SU-DHL-6 (cell line): ENCODE results near the gene EML6.

ENCODE experiments used
- H2AFZ ChIP-seq: fragments of 200-600 bp; sonication (generic); 2 replicates; pipeline ENCODE4 v1.6.1; 2014; ENCODE audit warnings: low read depth, mild to moderate bottlenecking, moderate library complexity, mixed read lengths, antibody characterized with exemption, low read length; ENCODE audit not compliant: severe bottlenecking
- H3F3A ChIP-seq: fragments of 200-600 bp; shearing (Covaris generic); 2 replicates; pipeline ENCODE4 v1.6.0; 2016; ENCODE audit warnings: antibody characterized with exemption, mild to moderate bottlenecking; ENCODE audit not compliant: insufficient read depth
- H3K27ac ChIP-seq: fragments of 200-600 bp; sonication (generic); 2 replicates; pipeline ENCODE4 v1.5.1; 2016; ENCODE audit warnings: low read depth, mild to moderate bottlenecking, low read length, moderate library complexity, mixed read lengths
- H3K27me3 ChIP-seq: fragments of 200-600 bp; sonication (generic), shearing (Covaris generic); 2 replicates; pipeline ENCODE4 v1.6.0; 2014; ENCODE audit warnings: mild to moderate bottlenecking, low read length
- H3K36me3 ChIP-seq: fragments of 200-600 bp; sonication (generic); 2 replicates; pipeline ENCODE4 v1.6.1; 2014; ENCODE audit warnings: mild to moderate bottlenecking, low read length, mixed read lengths
- H3K4me2 ChIP-seq: fragments of 300-600, 200-600 bp; shearing (Covaris generic), sonication (generic); 2 replicates; pipeline ENCODE4 v1.6.0; 2014; ENCODE audit warnings: low read length, low read depth, mild to moderate bottlenecking; ENCODE audit not compliant: poor library complexity, severe bottlenecking
- H3K4me3 ChIP-seq: fragments of 200-600 bp; sonication (generic); 2 replicates; pipeline ENCODE4 v1.5.1; 2014; ENCODE audit warnings: antibody characterized with exemption, low read length, mild to moderate bottlenecking, mixed read lengths; ENCODE audit not compliant: insufficient read depth, poor library complexity, severe bottlenecking
- H3K79me2 ChIP-seq: fragments of 200-600 bp; sonication (generic); 2 replicates; pipeline ENCODE4 v1.6.1; 2014; ENCODE audit warnings: mild to moderate bottlenecking, low read length, moderate library complexity; ENCODE audit not compliant: insufficient read depth
- H3K9ac ChIP-seq: fragments of 200-600 bp; sonication (generic); 2 replicates; pipeline ENCODE4 v1.7.0; 2014; ENCODE audit warnings: mild to moderate bottlenecking, low read length
- H3K9me2 ChIP-seq: fragments of 200-600 bp; sonication (generic); replicated peaks from 2 replicates; pipeline ENCODE4 v1.6.1; 2014; ENCODE audit warnings: low read length; ENCODE audit not compliant: insufficient read depth
- H3K9me3 ChIP-seq: fragments of 200-600 bp; sonication (generic); 2 replicates; pipeline ENCODE4 v1.6.1; 2014; ENCODE audit warnings: low read length, mixed read lengths; ENCODE audit not compliant: insufficient read depth
- H4K20me1 ChIP-seq: fragments of 200-600 bp; sonication (generic); 2 replicates; pipeline ENCODE4 v1.6.1; 2014; ENCODE audit warnings: low read depth, mild to moderate bottlenecking, antibody characterized with exemption, low read length, moderate library complexity, mixed read lengths
- CTCF ChIP-seq: fragments of 200-600 bp; sonication (generic); IDR thresholded peaks from one replicate; pipeline ENCODE4 v1.5.1; 2017; ENCODE audit warnings: antibody characterized with exemption, mild to moderate bottlenecking, low read length, moderate library complexity; ENCODE audit not compliant: insufficient read depth, poor library complexity, severe bottlenecking
- EZH2phosphoT487 ChIP-seq: fragments of 200-600 bp; sonication (generic), shearing (Covaris generic); conservative IDR thresholded peaks from 2 replicates; pipeline ENCODE4 v1.6.1; 2018; ENCODE audit warnings: mild to moderate bottlenecking, antibody characterized with exemption, low read length, moderate library complexity, mixed read lengths

EML6 gene

GRCh38 chr2:54723131-54723995 is at the start of gene EML6:
EML6 (plus strand) TSS chr2:54723662; CDS start chr2:54725062, 1,400 bp downstream.
- Histone ChIP-seq H3K4me2 (peak within 1 kb of the TSS; percentile 84), H3K27ac (peak within 1 kb of the TSS; percentile 57), H3K9ac (peak within 1 kb of the TSS; percentile 73), H3F3A (peaks cover 10% of the 10 kb centered on the region; the same call in 1 of the 2 replicates), H3K4me3 (peak within 1 kb of the TSS; percentile 82), H3K36me3 (no peaks in the 10 kb centered on the region), H4K20me1 (no peaks in the 10 kb centered on the region; the same call in 1 of the 2 replicates), H2AFZ (peak within 1 kb of the TSS; percentile 71), H3K9me2 (no peaks in the 10 kb centered on the region), H3K9me3 (no peaks in the 10 kb centered on the region), H3K79me2 (peaks cover 10% of the 10 kb centered on the region; the same call in 1 of the 2 replicates), H3K27me3 (no peaks in the 10 kb centered on the region)
- TF ChIP-seq CTCF (no peak), EZH2phosphoT487 (no peak)

GRCh38 chr2:54675281-54675680 is 48.2 kb upstream of the EML6 start:
- Histone ChIP-seq H3K36me3 (no peaks in the 10 kb centered on the region), H3K27me3 (no peaks in the 10 kb centered on the region), H3K4me2 (no peak overlapping the region), H2AFZ (no peak overlapping the region), H3K9ac (no peak overlapping the region), H4K20me1 (no peaks in the 10 kb centered on the region), H3K4me3 (no peak overlapping the region), H3K79me2 (no peaks in the 10 kb centered on the region), H3K9me3 (no peaks in the 10 kb centered on the region), H3F3A (no peaks in the 10 kb centered on the region), H3K27ac (no peak overlapping the region), H3K9me2 (no peaks in the 10 kb centered on the region)
- TF ChIP-seq EZH2phosphoT487 (no peak), CTCF (no peak)

- Histone ChIP-seq H3F3A (no peaks in the 10 kb centered on the region), H3K27me3 (no peaks in the 10 kb centered on the region), H3K36me3 (no peaks in the 10 kb centered on the region), H2AFZ (no peak overlapping the region), H4K20me1 (no peaks in the 10 kb centered on the region), H3K9ac (no peak overlapping the region), H3K4me3 (no peak overlapping the region), H3K79me2 (no peaks in the 10 kb centered on the region), H3K9me3 (no peaks in the 10 kb centered on the region), H3K27ac (no peak overlapping the region), H3K9me2 (no peaks in the 10 kb centered on the region), H3K4me2 (no peak overlapping the region)
- no peak for TF ChIP-seq CTCF
- TF ChIP-seq EZH2phosphoT487: no peak
Measured at GRCh38 chr2:54675738-54676137, 47.7 kb upstream of the EML6 start.
